Activated T-cell treated with anti-CD3 and anti-CD28 coated beads, Interleukin-2, amount 50 U/mL, for 4 hours (primary cell): ENCODE results near the gene FCRL4. TPM values are rescaled to one million over a fixed set of nuclear protein-coding genes. Genes with fewer than 3 reads are reported as not detected.

Source experiments
- ATAC-seq, 2 donors: fragments of 200-7000 bp; cut with Tn5 transposase; one replicate each; pipeline ENCODE4 v1.10.0; 2021
- DNase-seq: peaks from one replicate; pipeline ENCODE4 v3.0.0-alpha.2; 2020
- H3K27me3 Mint-ChIP-seq: one replicate; pipeline ENCODE4 v1.8.0; 2021; ENCODE audit warnings: low read depth, mixed read lengths
- H3K36me3 Mint-ChIP-seq: one replicate; pipeline ENCODE4 v1.8.0; 2022; ENCODE audit warnings: mixed read lengths; ENCODE audit not compliant: insufficient read depth
- H3K4me1 Mint-ChIP-seq: one replicate; pipeline ENCODE4 v1.8.0; 2021; ENCODE audit warnings: low read depth, mixed read lengths
- H3K4me3 Mint-ChIP-seq: one replicate; pipeline ENCODE4 v1.8.0; 2021; ENCODE audit warnings: mild to moderate bottlenecking, moderate library complexity, mixed read lengths
- H3K9me3 Mint-ChIP-seq: one replicate; pipeline ENCODE4 v1.8.0; 2021; ENCODE audit warnings: mixed read lengths
- total RNA-seq, 3 donors: library from RNA; stranded (reverse); gene quantifications; one replicate each; pipeline ENCODE4 v1.2.1, GENCODE V29; 2021

Gene FCRL4
- total RNA-seq, 3 donors from 2014 or later: not detected

- H3K4me1 Mint-ChIP-seq: peaks cover 6% of the 10 kb centered on the region
- no peak overlapping the region for H3K4me3 Mint-ChIP-seq
- no peaks in the 10 kb centered on the region for H3K27me3 Mint-ChIP-seq
- H3K9me3 Mint-ChIP-seq: no peaks in the 10 kb centered on the region
- ATAC-seq: no peak
- no peak for DNase-seq
- H3K36me3 Mint-ChIP-seq: no peaks in the 10 kb centered on the region
Measured at GRCh38 chr1:157523774-157524493, 74.0 kb downstream of the FCRL4 start.

Other genes with a start within 250 kb of the FCRL4 start
- gene FCRL5, start 45.6 kb downstream of the FCRL4 start, total RNA-seq: not detected
- gene FCRL3, start 102.7 kb upstream of the FCRL4 start, total RNA-seq: 1 to 10 TPM in 1 of 3 donors, under 1 TPM in 2; 0.81 to 4.9 (median 0.90) TPM
- gene FCRL2, start 179.0 kb upstream of the FCRL4 start, total RNA-seq: under 1 TPM in 1 of 3 donors, not detected in 2; 0.05 TPM
- under 1 TPM in 1 of 3 donors, not detected in 2; 0.11 TPM for gene FCRL1, start 222.0 kb upstream of the FCRL4 start, total RNA-seq
- not detected for gene CD5L, start 243.7 kb upstream of the FCRL4 start, total RNA-seq